ENCODE results near the gene MARVELD1.
"Not testable (repeated sequence)": the region's sequence is repeated elsewhere in the genome, so short reads cannot be mapped to it uniquely, and the experiment has no call there.

The MARVELD1 gene

GRCh38 chr10:97713339-97713825 lies at the start of gene MARVELD1:
Gene MARVELD1 (plus strand): TSS chr10:97713730. CDS start chr10:97713877, 147 bp downstream.
- peak; percentile 74 to 76 for DNase-seq (ENCODE audit: low read depth in 2 of 2)

- DNase-seq (ENCODE audit: low read depth in 2 of 2): no peak
Measured at GRCh38 chr10:97664282-97664850, 49.2 kb upstream of the MARVELD1 start.

- DNase-seq (ENCODE audit: low read depth in 2 of 2): no peak
Measured at GRCh38 chr10:97666992-97667391, 46.5 kb upstream of the MARVELD1 start.

- no peak for DNase-seq (ENCODE audit: low read depth in 2 of 2)
Measured at GRCh38 chr10:97667463-97667862, 46.1 kb upstream of the MARVELD1 start.

- DNase-seq (ENCODE audit: low read depth in 2 of 2): no peak
Measured at GRCh38 chr10:97669571-97669970, 44.0 kb upstream of the MARVELD1 start.

GRCh38 chr10:97673736-97674525 lies 39.6 kb upstream of the MARVELD1 start:
- DNase-seq (ENCODE audit: low read depth in 2 of 2): peak; percentile 54

GRCh38 chr10:97675222-97675621 lies 38.3 kb upstream of the MARVELD1 start:
- DNase-seq (ENCODE audit: low read depth in 2 of 2): no peak

- DNase-seq (ENCODE audit: low read depth in 2 of 2): no peak
Measured at GRCh38 chr10:97676770-97677581, 36.6 kb upstream of the MARVELD1 start.

- no peak for DNase-seq (ENCODE audit: low read depth in 2 of 2)
Measured at GRCh38 chr10:97679594-97679993, 33.9 kb upstream of the MARVELD1 start.

- DNase-seq (ENCODE audit: low read depth in 2 of 2): no peak
Measured at GRCh38 chr10:97682042-97682441, 31.5 kb upstream of the MARVELD1 start.

- no peak for DNase-seq (ENCODE audit: low read depth in 2 of 2)
Measured at GRCh38 chr10:97683556-97684367, 29.8 kb upstream of the MARVELD1 start.

- not testable (repeated sequence) for DNase-seq (ENCODE audit: low read depth in 2 of 2)
Measured at GRCh38 chr10:97684368-97684713, 29.2 kb upstream of the MARVELD1 start.

- DNase-seq (ENCODE audit: low read depth in 2 of 2): no peak
Measured at GRCh38 chr10:97684866-97685394, 28.6 kb upstream of the MARVELD1 start.

GRCh38 chr10:97685395-97685958 lies 28.1 kb upstream of the MARVELD1 start:
- no peak for DNase-seq (ENCODE audit: low read depth in 2 of 2)

- no peak for DNase-seq (ENCODE audit: low read depth in 2 of 2)
Measured at GRCh38 chr10:97686301-97686961, 27.1 kb upstream of the MARVELD1 start.

- DNase-seq (ENCODE audit: low read depth in 2 of 2): peak; percentile 93 to 94
Measured at GRCh38 chr10:97686962-97687784, 26.4 kb upstream of the MARVELD1 start, which contains the start of gene AVPI1. Gene AVPI1 (minus strand): TSS chr10:97687241. CDS start chr10:97679905, 7,336 bp downstream.

GRCh38 chr10:97687785-97688781 lies 25.4 kb upstream of the MARVELD1 start:
- DNase-seq (ENCODE audit: low read depth in 2 of 2): no peak

GRCh38 chr10:97689559-97690020 lies 23.9 kb upstream of the MARVELD1 start:
- peak; percentile 79 to 80 for DNase-seq (ENCODE audit: low read depth in 2 of 2)
